Forelimb muscle (tissue), 1 donor: ENCODE results near the gene APEH. TPM values are rescaled to one million over a fixed set of nuclear protein-coding genes. Genes with fewer than 3 reads are reported as not detected.
"Not testable (repeated sequence)": the region's sequence is repeated elsewhere in the genome, so short reads cannot be mapped to it uniquely, and the experiment has no call there.

Experiments
- DNase-seq: peaks from one replicate; pipeline ENCODE4 v3.0.0-alpha.2; 2013; ENCODE audit warnings: low read depth
- polyA plus RNA-seq: library from polyadenylated mRNA; unstranded; fragments of 120-200 nt; gene quantifications from one replicate; pipeline ENCODE4 v1.2.1, GENCODE V29; 2013; ENCODE audit not compliant: insufficient read length

The APEH gene
- polyA plus RNA-seq, 1 donor = 56.2 TPM

DNA sequence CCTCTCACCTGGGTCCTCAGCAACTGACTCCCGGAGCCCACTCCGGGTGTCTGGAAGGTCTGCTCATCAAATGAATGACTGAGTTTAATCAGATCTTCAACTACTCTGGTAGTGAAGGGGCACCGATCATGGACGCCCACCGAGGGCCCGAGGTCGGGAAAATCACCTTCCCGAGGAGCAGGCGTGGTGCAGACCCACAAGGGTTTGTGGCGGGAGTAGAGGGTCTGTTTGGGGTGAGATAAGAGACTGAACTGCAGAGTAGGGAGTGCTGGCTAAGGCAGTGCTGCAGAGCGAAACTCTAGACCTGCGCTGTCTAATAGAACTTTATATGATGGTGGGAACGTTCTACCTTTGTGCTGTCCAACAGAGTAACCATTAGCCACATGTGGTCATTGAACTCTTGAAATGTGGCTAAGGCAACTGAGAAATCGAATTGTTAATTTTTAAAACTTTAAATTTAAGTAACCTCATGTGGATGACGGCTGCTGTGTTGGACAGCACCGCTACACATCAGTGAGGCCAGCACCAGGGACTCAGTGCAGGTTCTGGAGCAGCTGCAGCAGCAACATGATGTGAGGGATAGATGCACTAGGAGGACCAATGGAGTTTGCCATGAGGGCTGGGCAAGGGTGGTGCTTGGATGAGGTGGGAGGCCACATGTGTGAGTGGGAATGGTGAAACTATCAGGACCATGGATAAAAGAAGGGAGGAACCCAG lies 15.9 kb downstream of the APEH start:
- DNase-seq = not testable (repeated sequence)

DNA sequence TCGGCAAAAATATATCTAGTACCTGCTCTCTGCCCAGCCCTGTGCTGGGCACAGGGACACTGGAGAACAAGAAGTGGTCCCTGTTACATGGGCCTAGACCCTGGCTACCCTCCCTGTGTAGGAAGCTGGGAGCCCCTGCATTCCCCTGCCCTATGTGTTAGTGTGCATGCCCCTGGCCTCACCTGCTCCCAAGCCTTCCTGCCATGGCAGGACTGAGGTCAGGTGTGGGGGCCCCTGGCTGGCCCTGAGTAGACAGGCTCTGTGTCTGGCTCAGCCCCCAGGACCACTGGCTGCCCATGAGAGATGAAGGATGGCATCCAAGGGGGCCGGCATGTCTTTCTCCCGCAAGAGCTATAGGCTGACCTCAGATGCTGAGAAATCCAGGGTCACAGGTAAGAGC lies 16.7 kb downstream of the APEH start:
- DNase-seq = not testable (repeated sequence)

DNA sequence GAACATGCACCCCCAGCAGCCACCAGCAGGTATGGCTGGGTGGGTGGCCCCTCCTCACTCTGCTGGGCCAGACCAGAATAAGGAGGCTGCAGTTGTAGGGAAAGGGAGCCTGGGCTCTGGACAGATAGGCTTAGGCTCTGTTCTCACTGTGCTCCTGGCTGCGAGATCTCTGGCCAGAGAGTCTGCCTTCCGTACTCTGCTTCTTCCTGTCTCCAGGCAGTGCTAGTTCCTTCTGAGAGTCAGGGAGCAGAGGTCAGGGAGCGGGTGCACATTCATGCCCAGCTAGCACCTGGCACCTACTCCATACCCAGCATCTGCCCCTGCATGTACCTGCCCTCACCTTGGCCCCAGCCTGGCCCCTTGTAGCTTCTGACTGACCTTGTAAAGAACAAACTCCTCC lies 17.3 kb downstream of the APEH start:
- not testable (repeated sequence) for DNase-seq

DNA sequence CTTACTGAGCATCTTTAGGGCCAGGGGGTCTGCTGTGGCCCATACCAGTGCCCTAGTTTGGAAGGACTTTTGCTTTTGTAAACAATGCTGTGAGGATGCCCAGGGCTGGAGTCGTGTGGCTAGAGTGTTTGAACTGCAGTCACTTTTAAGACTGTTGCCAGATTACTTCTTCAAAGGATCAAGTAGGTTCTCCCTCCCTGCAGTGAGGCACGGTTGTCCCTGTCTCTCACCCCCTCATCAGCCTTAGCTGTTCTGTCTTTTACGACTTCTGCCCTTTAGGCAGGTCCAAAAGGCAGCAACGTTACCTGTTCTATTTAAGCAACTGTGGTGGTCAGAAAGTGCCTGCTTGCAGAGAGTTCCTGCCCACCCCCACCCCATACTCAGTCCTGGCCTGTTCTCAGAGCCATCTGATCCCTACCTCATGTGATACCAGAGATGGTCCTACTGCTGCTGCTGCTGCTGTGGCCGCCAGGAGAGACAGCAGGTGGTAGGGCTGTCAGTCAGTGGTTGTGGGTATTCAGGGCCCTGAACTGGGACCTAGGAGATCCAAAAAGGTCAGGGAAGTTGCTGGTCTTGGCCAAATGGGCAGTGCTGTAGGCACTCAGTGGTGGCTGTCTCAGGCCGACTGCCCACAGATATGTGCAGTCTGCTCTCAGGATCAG lies 20.4 kb downstream of the APEH start:
- DNase-seq = not testable (repeated sequence)

DNA sequence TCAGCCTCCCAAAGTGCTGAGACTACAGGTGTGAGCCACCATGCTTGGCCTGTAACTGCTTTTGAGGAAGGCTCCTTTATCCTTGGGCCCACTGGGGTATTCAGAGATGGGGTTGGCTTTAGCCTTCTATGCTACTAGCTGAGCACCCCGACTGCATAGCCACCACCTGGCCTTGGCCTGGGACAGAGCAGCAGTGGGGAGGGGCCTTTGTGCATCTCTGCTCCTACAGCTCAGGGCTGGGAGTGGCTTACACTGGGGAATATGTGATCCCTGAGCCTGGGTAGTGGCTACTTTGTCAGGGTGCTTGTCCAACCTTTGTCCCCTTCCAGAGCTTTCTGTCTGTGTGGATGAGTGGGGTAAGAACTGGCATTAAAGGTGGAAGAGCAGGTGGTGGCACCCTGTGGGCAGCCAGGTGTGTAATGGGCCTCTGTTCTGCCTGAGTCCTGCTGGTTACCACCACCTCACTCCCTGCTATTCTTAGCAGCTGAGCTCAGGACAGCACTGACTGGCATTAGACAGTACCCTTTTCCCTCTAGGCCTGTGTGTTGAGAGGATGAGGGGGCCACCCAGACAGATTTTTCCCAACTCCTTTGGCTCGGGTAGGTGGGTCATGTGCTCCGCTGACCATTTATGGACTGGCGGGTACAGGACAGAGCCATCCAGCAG lies 21.3 kb downstream of the APEH start:
- not testable (repeated sequence) for DNase-seq

DNA sequence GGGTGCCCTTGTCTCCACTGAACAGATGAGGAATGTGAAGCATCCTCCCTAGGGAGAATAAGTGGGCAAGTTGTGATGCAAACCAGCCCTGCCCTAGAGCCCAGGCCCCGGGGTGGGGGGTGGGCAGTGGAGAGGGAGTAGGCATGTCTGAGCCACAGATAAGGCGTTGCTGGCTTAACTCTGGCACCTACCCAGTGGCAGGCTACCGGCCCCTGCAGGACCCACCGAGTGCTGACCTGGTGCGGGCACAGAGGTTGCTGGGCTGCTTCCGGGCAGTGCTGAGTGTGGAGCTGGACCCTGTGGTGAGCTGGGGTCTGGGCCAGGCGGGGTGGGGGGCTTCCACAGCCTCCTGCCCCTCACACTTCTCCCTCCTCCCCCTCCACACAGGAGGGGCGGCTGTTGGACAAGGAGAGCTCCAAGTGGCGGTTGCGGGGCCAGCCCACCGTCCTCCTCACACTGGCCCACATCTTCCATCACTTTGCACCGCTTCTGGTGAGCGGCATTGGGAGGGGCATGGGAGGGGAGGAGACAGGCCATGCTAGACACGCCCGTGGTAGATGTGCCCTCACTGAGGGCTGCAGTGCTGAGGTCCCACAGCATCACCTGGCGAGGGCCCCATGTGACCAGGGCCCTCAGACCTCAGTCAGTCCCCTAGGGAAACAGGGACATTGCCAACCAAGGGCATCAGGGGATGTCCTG lies 25.3 kb downstream of the APEH start:
- DNase-seq = no peak

DNA sequence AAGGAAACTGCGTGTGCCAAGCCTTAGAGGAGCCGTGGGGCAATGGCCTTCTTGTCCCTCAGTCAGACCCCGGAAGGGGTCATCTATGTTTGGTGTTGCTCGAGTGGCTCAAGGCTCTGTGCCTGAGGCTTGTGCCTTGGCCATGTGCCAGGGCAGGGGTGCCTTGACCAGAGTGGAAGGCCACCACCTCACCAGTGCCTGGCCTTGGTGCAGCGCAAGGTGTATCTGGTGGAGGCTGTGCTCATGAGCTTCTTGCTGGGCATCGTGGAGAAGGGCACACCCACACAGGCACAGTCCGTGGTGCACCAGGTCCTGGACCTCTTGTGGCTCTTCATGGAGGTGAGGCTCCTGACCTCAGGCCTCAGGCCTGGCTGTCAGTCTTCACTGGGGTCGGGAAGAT lies 25.9 kb downstream of the APEH start:
- no peak for DNase-seq

DNA sequence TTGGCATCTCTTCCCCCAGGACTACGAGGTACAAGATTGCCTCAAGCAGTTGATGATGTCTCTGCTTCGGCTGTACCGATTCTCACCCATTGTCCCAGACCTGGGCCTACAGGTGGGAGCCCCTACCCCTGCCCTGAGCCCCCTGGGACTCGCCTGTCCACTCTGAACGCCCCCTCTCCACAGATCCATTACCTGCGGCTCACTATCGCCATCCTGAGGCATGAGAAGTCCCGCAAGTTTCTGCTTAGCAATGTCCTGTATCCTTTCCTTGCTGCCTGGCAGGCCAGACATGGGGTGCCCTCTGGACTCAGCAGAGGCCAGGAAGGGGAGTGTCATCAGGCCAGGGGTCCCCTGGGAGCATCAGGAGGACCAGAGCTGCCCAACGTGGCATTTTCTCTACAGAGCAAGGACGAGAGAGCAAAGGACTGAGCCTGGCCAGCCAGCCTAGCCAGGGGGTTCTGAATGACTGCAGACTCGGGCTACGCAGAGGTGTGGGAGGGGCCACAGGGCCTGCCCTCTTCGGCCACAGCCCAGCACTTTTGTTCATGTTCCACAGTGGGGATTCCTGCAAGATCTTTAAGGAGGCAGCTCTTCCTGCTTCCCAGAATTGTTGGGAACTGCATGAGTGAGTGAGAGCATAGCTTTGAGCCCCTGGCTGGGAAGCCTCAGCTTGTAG lies 26.4 kb downstream of the APEH start:
- no peak for DNase-seq

DNA sequence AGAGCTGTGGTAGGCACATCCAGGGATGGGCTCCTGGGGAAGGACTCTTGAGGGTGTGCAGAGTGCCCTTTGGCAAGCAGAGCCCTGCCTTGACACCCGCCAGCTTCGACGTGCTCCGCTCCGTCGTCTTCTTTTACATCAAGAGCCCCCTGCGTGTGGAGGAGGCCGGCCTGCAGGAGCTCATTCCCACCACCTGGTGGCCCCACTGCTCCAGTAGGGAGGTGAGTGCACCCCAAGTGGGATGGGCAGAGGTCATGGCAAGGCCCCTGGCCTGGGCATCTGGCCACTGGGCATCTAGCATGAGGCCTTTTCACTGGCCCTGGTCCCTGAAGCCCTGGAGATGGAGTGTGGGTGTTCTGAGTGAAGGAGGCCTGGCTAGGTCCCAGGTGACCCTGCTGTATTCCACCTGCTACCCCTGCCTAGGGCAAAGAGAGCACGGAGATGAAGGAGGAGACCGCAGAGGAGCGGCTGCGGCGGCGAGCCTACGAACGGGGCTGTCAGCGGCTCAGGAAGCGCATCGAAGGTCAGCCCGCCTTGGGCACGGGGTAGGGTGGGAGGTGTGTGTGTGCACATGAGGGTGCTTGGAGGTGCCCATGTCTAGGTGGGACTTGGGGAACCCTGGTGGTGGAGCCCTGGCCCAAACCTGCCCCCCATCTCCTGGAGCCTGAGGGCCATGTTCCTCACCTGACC lies 27.4 kb downstream of the APEH start:
- no peak for DNase-seq

DNA sequence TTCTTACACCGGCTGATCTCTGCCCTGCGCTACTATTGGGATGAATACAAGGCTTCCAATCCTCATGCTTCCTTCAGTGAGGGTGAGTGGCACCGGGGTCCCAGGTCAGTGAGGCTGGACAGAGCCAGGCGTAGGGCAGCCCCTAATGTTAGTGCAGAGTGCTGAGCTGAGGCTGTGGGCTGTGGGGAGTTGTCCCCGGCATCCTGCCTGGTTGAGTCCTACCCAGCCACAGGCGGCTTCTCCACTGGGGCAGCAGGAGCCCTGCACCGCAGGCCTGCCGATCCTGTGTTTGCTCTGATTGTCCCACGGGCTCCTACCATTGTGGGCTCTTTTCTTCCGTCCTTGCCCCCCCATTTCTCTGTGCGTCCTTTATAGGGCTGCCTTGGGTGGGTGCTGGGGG lies 28.5 kb downstream of the APEH start:
- no peak for DNase-seq

DNA sequence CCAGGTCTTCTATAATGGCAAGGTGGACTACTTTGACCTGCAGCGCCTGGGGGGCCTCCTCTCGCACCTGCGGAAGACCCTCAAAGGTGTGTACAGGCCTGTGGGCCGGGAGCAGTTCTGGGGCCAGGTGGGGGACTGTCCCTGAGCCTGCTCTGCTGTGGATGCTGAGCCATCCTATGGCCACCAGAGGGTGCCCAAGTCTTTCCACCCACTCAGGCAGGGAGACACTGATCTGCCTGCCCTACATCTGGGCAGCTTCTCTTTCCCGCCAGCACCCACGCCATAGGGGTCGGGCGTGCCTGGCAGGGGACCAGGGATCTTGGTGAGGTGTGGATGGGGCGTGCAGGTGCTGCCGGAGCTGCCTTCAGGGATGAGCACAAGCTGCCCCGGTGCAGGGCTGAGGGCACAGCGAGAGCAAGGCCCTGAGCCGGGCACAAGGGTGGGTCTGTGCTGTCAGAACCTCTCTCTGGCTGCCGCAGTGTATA lies 29.3 kb downstream of the APEH start:
- DNase-seq = no peak

DNA sequence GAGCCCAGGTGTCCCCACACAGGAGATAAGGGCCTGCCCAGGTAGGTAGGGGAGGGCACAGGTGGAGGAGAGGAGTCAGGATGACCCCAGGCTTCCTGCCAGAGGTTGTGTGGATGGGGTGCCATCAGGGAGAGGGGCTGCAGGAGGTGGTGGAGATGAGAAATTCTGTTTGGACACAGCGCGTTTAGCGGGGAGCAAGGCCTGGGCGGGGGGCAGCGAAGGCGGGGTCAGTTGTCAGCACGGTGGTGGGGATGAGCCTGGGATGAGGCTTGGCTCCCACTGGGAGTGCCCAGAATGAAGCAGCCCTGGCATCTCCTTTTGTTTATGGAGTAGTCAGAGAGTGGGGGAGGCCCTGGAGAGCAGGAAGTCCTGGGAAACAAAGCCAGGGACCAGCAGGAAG lies 29.8 kb downstream of the APEH start:
- no peak for DNase-seq

DNA sequence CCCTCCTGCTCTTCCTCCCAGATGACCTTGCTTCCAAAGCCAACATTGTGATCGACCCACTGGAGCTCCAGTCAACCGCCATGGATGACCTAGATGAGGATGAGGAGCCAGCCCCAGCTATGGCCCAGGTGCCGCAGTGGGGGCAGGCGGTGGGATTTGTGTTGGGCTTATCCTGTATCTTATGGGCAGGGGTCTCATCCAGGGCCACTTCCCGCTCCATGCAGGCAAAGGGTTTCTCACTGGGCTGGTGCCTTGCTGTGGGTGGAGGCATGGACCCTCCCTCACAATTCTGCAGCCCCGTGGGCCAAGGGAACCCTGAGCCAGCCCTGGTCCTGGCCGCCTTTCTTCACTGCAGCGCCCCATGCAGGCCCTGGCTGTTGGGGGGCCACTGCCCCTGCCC lies 30.5 kb downstream of the APEH start:
- DNase-seq = no peak

DNA sequence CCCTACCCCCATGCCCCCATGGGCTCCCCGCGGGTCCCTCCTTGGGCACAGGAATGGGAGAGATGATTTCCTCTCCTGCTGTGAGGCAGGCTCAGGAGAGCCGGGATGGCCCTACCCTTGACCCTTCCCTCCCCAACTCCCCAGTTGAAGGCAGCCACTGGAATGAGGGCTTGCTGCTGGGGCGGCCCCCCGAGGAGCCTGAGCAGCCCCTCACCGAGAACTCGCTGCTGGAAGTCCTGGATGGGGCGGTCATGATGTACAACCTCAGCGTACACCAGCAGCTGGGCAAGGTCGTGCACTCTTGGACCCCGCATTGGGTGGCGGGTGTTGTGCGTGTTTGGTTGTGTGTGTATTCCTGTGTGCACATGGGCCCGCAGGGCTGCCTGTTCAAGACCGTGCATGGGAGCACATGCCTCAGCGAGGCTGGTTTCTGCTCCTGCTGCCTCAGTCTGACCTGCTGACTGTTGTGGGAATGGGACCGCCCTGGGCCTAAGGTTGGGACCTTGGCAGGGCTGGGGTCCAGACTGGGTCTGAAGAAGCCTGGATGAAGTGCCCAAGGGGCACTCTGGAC lies 31.3 kb downstream of the APEH start:
- no peak for DNase-seq

DNA sequence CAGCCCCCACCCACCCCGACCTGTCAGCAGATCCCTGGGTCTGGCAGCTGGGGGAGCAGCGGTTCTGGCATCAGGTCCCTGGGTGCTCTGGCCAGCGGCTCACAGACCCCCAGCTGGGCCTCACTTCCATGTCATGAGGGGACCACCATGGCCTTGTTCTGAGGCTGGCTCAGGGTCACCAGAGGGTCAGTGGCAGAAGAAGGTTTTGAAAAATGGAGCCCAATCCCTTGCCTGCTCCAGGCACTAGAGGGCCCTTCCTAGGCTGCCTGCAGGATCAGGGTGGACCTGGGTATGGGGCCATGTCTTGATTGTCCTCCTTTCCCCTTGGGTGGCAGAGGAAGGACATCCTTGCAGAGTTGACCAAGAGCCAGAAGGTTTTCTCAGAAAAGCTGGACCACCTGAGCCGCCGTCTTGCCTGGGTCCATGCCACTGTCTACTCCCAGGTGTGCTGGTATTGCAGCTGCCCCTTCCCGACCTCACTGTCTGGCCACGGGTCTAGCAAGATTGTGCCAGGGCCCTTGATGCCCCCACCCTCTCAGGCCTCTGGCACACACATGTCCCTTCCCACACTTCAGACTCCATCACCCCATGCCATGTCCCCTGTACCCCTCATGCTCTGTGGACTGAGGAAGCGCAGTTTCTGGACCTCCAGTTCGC lies 32.4 kb downstream of the APEH start:
- DNase-seq = no peak

DNA sequence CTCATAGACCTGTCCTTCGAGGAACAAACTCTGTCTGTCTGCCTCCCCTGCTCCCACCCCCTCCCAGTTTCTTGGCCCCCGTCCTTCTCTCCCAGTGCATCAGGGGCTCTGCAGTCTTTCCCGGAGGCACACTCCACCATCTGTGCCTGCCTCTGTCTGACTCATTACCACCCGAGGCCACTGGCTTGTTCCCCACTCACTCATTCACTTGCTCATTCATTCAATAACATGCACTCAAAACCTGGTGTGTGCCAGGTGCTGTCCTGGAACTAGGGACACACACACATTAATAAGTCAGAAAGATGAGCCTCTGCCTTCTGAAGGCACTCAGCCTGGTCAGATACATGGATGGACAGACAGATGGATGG lies 32.9 kb downstream of the APEH start:
- no peak for DNase-seq

DNA sequence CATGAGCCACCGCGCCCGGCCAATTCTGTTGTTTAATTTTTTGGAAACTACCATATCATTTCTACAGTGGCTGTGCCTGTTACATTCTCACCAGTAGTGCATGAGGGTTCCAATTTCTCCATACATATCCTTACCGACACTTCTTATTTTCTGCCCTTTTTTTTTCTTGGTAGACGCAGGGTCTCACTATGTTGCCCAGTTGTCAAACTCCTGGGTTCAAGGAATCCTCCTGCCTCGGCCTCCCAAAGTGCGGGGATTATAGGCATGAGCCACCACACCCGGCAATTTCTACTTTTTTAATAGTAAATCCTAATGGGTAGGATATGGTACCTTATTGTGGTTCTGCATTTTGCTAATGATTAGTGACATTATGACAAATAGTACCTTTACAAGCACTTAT lies 35.7 kb downstream of the APEH start:
- DNase-seq = no peak

DNA sequence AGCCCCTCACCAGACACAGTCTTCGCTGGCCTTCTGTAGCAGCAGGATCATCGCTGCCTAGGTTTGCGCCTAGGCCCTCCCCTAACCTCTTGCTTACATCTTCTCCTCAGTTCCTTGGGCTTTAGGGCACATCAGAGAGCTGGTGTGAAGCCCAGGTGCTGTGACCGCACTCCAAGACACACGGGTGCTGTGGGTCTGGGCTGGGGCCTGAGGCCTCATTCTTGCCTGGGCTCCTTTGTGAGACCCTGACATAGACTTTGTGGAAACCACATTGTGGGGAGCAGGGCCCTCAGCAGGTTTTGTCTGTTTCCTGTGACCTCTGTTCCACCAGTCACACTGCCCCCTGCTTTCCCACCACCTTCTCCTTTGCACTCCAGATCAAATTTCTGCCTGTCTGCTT lies 37.3 kb downstream of the APEH start:
- DNase-seq = no peak

DNA sequence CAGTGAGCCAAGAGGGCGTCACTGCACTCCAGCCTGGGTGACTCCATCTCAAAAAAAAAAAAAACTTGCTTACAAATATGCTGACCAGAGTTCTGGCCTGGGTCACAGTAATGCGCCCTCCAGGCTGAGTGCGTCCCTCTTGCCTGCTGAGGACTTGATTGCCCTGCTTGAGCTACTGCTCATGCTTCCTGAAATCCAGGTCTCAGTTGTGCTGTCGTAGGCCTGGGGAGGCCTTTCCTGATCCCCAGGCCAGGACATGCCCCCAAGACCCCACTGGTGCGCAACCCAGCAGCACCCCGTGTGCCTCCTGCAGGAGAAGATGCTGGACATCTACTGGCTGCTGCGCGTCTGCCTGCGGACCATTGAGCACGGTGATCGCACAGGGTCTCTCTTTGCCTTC lies 38.0 kb downstream of the APEH start:
- no peak for DNase-seq

DNA sequence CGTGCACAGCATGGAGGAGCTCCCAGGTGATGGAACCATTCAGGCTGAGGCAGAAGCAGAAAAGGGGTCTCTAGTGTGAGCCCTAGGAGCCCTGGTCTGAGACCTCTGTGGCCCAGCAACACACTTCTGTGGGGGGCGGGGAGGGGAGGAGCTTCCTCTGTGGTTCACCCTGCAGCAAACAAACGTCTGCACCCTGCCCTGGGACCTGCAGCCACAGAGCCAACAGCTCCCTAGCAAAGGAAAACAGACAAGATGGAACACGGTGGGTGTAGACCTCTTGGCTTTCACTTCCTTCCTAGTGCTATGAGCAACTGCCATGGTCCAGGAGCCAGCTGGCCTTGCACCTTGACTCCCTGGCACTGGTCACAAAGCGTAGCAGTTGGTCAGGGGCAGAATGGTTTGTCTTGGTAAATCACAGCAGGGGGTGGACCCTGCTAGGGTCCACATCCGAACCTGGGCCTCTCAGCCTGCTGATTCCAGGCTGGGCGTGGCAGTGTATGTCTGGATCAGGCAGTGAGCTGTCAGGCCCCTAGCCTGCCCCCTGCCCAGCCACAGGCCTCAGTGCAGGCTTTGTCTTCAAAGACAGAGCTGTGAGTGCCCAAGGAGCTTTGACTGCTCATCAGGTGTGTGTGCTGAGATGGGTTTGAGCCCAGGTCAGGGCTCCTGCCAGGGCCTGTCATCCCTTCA lies 38.6 kb downstream of the APEH start:
- DNase-seq = no peak
